Vagina (tissue), 2 donors: ENCODE results near the gene BTG2. TPM values are rescaled to one million over a fixed set of nuclear protein-coding genes. Genes with fewer than 3 reads are reported as not detected.

Experiments
- DNase-seq, 2 donors: peaks; one replicate each; pipeline ENCODE4 v3.0.0-alpha.2; 2017; ENCODE audit errors: extremely low spot score in 2 of 2
- H3K27ac ChIP-seq: fragments of 200-600 bp; sonication (generic); one replicate; pipeline ENCODE4 v1.5.1; 2019
- H3K27me3 ChIP-seq: fragments of 200-600 bp; sonication (generic); one replicate; pipeline ENCODE4 v1.5.1; 2019
- H3K36me3 ChIP-seq, 2 donors: fragments of 200-600 bp; sonication (generic); one replicate each; pipeline ENCODE4 v1.5.1; 2017 to 2019
- H3K4me1 ChIP-seq: fragments of 200-600 bp; sonication (generic); one replicate; pipeline ENCODE4 v1.5.1; 2019
- H3K4me3 ChIP-seq, 2 donors: fragments of 200-600 bp; sonication (generic); 1 replicate in 1 of 2; 2 replicates in 1 of 2; pipeline ENCODE4 v1.5.1; 2016 to 2019
- H3K9me3 ChIP-seq: fragments of 200-600 bp; sonication (generic); one replicate; pipeline ENCODE4 v1.5.1; 2019
- CTCF ChIP-seq, 3 experiments: fragments of 450-650 bp in 2 of 3; fragments of 200-600 bp in 1 of 3; sonication (generic) in 1 of 3; IDR thresholded peaks; one replicate each; pipeline ENCODE4 v1.5.1; 2017 to 2019; ENCODE audit warnings: antibody characterized with exemption in 3 of 3, mild to moderate bottlenecking in 2 of 3, moderate library complexity in 2 of 3
- POLR2A ChIP-seq, 2 donors: fragments of 450-650 bp; IDR thresholded peaks; one replicate each; pipeline ENCODE4 v1.6.1; 2017; ENCODE audit warnings: antibody characterized with exemption in 2 of 2, mild to moderate bottlenecking in 2 of 2, moderate library complexity in 2 of 2
- POLR2AphosphoS5 ChIP-seq, 2 donors: sonication (generic); formaldehyde crosslinking; IDR thresholded peaks; one replicate each; pipeline ENCODE4 v1.9.0; 2017; ENCODE audit warnings: antibody characterized with exemption in 2 of 2, mild to moderate bottlenecking in 2 of 2, low read depth in 1 of 2; ENCODE audit not compliant: insufficient read depth in 1 of 2
- intact Hi-C: fragments of 100-400 bp; cut with DNase I; formaldehyde crosslinking; loops from one replicate; pipeline ENCODE4 v1.15.1; 2023
- total RNA-seq: library from RNA; depleted of rRNA; stranded (reverse); fragments of >200 nt; gene quantifications from one replicate; pipeline ENCODE4 v1.2.3, GENCODE V29; 2016

Gene BTG2
- total RNA-seq, 1 donor from 2014 or later: 191 TPM

- H3K27me3 ChIP-seq: no peaks in the 10 kb centered on the region
- H3K36me3 ChIP-seq: no peaks in the 10 kb centered on the region
- DNase-seq: peak; percentile 89 to 95
- peak overlapping the region in 1 of 2 donors; percentile 23 for H3K4me3 ChIP-seq
- no peak for TF ChIP-seq POLR2AphosphoS5 (IDR thresholded peaks at IDR 0.05; ENCODE audit: insufficient read depth in 1 of 2, low read depth in 1 of 2)
- peak in 1 of 2 donors; percentile 4 for TF ChIP-seq POLR2A (IDR thresholded peaks at IDR 0.05)
- no peak for TF ChIP-seq CTCF (IDR thresholded peaks at IDR 0.05)
- peak overlapping the region; percentile 81 for H3K27ac ChIP-seq
- peaks cover 62% of the 10 kb centered on the region for H3K4me1 ChIP-seq
- no peaks in the 10 kb centered on the region for H3K9me3 ChIP-seq
- intact Hi-C loops: loop anchor here (5.0 kb wide), 2 partner anchors 33 to 53 kb away; partner anchors contain the start of gene BTG2
These were observed 31.3 kb upstream of the BTG2 start for GRCh38 chr1:203273869-203274602.

- Histone ChIP-seq H3K27me3 (no peaks in the 10 kb centered on the region), H3K4me1 (peaks cover 69% of the 10 kb centered on the region), H3K36me3 (no peaks in the 10 kb centered on the region), H3K9me3 (no peaks in the 10 kb centered on the region), H3K27ac (peak overlapping the region; percentile 81), H3K4me3 (no peak overlapping the region)
- peak; percentile 94 to 97 for DNase-seq
- intact Hi-C loops: loop anchor here (5.0 kb wide), 3 partner anchors 33 to 193 kb away; partner anchors contain the start of gene BTG2
- TF ChIP-seq POLR2AphosphoS5 (IDR thresholded peaks at IDR 0.05; ENCODE audit: insufficient read depth in 1 of 2, low read depth in 1 of 2) (peak in 1 of 2 donors; percentile 81), CTCF (IDR thresholded peaks at IDR 0.05) (no peak)
These were observed 30.5 kb upstream of the BTG2 start for GRCh38 chr1:203274603-203275381.

GRCh38 chr1:203275656-203276272, 29.6 kb upstream of the BTG2 start:
- DNase-seq: peak; percentile 70 to 86
- Histone ChIP-seq H3K4me1 (peaks cover 72% of the 10 kb centered on the region), H3K9me3 (no peaks in the 10 kb centered on the region), H3K27ac (peak overlapping the region; percentile 81), H3K36me3 (no peaks in the 10 kb centered on the region), H3K27me3 (no peaks in the 10 kb centered on the region), H3K4me3 (no peak overlapping the region)
- TF ChIP-seq CTCF (IDR thresholded peaks at IDR 0.05) (no peak), POLR2AphosphoS5 (IDR thresholded peaks at IDR 0.05; ENCODE audit: insufficient read depth in 1 of 2, low read depth in 1 of 2) (no peak), POLR2A (IDR thresholded peaks at IDR 0.05) (no peak)
- intact Hi-C loops: loop anchor here (5.0 kb wide), 1 partner anchor 192 kb away; no protein-coding TSS in a partner anchor

- Histone ChIP-seq H3K9me3 (no peaks in the 10 kb centered on the region), H3K27me3 (no peaks in the 10 kb centered on the region), H3K36me3 (no peaks in the 10 kb centered on the region), H3K27ac (peak overlapping the region; percentile 93), H3K4me1 (peaks cover 78% of the 10 kb centered on the region), H3K4me3 (no peak overlapping the region)
- peak in 1 of 2 donors; percentile 67 for DNase-seq
- TF ChIP-seq CTCF (IDR thresholded peaks at IDR 0.05): no peak
- TF ChIP-seq POLR2AphosphoS5 (IDR thresholded peaks at IDR 0.05; ENCODE audit: insufficient read depth in 1 of 2, low read depth in 1 of 2): no peak
- TF ChIP-seq POLR2A (IDR thresholded peaks at IDR 0.05): no peak
- intact Hi-C loops: loop anchor here (5.0 kb wide), 1 partner anchor 191 kb away; no protein-coding TSS in a partner anchor
These were observed 28.9 kb upstream of the BTG2 start for GRCh38 chr1:203276408-203276807.
